GM21423 (cell line): Measurements from ENCODE around the gene GLIS2.

ENCODE experiments used
- ATAC-seq: cut with Tn5 transposase; IDR thresholded peaks from one replicate; pipeline ENCODE4 v1.9.1; 2021; ENCODE audit warnings: mild to moderate bottlenecking, moderate library complexity; ENCODE audit not compliant: unreplicated experiment

Gene GLIS2

GRCh38 chr16:4297480-4297879, 18.4 kb upstream of the GLIS2 start:
- no peak for ATAC-seq

- no peak for ATAC-seq
Observed at GRCh38 chr16:4298761-4299522, 16.9 kb upstream of the GLIS2 start.

DNA sequence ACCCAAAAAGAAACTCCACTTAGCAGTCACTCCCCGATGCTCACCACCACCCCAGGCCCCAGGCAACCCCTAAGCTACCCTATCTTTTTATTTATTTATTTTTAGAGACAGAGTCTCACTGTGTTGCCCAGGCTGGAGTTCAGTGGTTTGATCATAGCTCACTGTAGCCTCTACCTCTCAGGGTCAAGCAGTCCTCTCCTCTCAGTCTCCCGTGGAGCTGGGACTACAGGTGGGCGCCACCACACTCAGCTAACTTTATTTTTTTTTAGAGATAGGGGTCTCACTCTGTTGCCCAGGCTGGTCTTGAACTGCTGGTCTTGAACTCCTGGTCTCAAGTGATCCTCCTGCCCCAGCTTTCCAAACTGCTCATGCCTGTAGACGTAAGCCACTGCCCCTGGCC, 14.7 kb upstream of the GLIS2 start:
- ATAC-seq = no peak

DNA sequence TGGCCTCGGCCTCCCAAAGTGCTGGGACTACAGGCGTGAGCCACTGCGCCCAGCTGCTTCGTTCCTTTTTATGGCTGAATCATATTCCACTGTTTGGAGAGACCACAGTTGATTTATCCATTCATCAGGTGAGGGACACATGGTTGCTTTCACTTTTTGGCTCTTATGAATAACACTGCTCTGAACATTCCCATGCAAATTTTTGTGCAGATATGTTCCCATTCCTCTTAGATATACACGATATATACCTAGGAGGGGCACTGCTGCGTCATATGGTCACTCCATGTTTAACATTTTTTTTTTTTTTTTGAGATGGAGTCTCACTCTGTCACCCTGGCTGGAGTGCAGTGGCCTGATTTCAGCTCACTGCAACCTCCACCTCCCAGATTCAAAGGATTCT, 13.9 kb upstream of the GLIS2 start:
- ATAC-seq = no peak

- no peak for ATAC-seq
Observed at GRCh38 chr16:4303973-4304372, 11.9 kb upstream of the GLIS2 start.

DNA sequence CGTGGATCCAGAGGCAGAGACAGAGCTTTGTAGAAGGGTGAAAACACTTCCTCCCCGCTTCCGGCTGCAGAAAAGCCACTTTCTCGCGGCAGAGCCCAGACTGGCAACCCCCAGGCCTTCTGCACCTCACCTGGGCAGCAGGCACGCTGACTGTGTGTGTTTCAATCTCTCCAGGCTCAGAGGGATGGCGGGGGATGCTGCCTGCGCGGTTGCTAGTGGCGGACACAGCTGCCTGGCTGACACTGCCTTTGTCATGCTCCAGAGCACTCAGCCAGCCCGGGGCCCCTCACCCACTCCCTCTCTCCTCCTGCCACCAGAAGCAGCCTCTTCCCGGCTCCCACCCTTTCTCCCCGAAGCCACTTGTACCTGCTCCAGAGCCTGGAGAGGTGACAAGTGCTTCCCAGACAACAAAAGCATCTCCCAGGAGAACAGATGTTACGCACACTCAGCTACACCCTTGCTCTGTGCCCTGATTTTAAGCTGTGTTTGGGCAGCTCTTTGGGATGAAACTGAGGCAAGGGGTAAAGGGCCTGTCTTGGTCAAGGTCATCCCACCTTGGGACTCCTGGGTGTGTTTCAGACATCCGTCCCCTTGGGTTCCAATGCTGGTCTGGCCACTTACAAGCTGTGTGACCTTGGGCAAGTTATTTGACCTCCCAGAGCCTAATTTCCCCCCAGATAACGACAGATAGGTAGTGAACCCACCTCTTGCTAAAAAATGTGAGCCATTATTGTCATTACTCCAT, 9.2 kb upstream of the GLIS2 start:
- ATAC-seq = no peak

- ATAC-seq = peak; percentile 88
Observed at GRCh38 chr16:4307215-4308037, 8.4 kb upstream of the GLIS2 start.

DNA sequence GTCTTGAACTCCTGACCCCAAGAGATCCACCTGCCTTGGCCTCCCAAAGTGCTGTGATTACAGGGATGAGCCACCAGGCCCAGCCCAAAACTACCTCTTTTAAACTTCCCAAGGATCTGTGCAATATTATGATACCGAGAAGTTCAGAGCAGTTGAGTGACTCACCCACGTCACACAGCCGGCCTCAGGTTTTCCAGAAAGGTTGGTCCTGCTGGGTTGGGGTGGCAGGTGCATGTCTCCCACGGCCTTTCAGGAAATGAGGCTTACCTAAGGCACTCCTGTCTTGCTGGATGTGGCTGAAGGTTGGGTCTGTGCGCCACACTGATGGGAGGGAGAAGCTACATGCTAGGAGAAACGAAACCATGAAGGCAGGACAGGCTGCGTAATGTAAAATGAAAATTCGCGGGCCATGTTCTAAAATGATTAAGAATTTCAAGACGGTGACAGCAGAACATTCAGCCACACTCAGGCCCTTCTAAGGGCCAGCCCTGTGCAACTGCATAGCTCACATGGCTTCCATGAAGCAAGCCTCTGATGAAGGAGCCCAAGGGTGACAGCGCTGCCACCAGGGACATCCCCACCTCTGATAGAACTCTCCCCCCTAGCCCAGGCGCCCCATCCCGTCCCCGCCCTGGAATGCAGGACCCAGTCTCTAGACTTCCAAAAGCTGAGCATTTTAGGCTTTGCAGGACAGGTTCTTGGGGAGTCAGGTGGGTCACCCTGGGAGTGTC, 6.6 kb upstream of the GLIS2 start:
- ATAC-seq = no peak

DNA sequence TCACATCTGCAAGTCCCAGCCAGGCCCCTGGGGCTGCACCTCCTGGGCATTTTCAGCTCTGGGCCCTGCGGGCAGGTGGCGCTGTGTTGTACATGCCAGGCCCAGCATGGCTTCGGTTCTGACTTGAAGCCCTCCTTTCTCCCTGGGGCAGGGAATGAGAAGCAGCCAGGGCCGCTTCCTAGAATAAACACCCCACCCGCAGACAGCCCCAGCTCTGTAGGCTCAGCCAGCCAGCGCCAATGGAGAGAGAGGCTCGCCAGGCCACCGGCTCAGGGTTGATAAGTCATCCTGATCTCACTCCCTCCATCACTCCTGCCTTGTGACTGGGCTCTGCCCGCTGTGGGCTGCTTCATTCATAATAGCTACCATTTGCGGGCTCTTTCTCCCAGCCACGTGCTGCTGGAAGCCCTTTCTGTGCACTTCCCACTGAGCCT, 6.0 kb upstream of the GLIS2 start:
- ATAC-seq = no peak

- no peak for ATAC-seq
Observed at GRCh38 chr16:4313563-4314531, 2.0 kb upstream of the GLIS2 start.

DNA sequence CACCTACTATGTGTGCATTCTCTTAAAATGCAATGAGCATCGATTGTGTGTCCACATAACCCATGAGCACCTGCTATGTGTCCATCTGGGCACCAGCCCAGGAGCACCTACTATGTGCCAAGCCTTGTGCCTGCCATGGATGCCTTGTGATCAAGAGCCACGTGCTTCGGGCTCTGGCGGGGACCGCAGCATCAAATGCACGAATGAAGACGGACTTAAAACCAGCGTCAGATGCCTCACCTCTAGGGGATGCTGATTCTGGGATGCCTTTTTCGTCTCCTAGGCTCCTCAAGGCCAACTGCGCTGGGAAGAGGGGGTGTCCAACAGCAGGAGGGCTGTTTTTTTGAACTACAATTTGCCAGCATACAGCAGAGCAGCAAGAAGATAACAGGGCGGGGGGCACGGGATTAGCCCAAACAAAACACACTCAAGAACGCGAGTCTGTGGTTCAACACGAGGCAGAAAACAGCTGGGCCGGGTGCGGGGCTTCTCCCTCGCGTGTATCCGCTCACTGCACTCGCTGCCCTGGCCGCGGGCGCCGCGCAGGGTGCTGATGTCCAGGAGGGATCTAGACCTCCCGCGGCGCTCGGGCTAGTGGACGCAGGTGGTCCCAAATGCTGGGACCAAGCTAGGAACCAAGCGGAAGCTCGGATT, 1.2 kb upstream of the GLIS2 start:
- ATAC-seq = no peak

DNA sequence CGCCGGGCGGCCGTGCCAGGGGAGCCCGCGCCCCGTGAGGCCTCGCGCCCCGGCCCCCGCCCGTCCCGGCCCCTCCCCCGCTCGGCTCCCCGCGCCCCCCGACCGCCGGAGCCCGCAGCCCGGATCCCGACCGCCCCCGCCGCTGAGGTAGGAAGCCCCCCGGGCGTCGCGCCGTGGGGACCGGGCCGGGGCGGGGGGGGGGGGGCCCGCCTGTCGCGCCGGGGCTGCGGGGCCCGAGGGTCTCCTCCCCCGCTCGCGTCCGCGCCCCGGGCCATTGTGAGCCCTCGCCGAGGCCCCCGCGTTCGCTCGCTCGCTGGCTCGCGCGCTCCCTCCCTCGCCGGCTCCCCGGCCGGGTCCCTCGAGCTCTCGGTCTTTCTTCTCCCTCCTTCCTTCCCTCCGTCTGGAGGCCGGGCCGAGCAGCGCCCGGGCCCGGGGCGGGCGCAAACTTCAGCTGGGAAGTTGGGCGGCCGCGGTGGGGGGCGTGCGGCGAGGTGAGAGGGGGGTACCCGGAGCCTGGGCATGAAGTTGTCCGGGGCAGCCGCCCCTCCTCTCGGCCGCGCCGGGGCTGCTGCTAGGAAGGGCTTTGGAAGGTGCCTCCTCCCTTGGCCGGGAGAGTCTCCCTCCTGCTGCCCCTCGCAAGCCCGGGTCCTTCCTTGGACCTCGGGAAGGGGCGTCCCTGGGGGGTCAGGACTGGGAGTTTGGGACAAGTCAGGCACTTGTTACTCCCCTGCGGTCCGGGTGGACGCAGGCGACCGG, 419 bp downstream of the GLIS2 start:
- ATAC-seq = no peak

GRCh38 chr16:4316864-4317531, 1.1 kb downstream of the GLIS2 start:
- ATAC-seq = no peak

- ATAC-seq = no peak
Observed at GRCh38 chr16:4317532-4318450, 1.9 kb downstream of the GLIS2 start.

DNA sequence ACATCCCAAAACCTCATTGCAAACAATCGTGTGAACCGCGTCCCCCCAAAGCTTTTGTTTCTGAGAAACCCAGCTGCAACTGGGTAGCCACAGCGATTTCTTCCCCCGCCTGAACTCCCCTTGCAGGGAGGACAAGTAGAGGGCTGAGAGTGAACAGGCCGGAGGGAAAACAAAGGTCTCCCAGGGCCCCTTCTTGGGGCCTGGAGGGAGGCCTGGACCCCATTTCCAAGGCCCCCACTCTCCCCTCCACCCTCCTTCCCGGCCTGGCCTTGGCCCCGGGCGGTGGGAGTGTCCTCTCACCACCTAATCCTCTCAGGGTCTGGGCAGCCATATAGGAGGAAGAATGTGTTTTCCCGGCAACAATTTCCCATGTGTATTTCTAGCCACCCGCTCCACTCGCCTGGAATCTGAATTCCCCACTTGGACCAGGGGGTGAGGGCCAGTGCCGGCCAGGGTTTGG, 2.6 kb downstream of the GLIS2 start:
- ATAC-seq = no peak

GRCh38 chr16:4318967-4319366, 3.1 kb downstream of the GLIS2 start:
- no peak for ATAC-seq
